ENCODE measurements around the gene OXT.

DNA sequence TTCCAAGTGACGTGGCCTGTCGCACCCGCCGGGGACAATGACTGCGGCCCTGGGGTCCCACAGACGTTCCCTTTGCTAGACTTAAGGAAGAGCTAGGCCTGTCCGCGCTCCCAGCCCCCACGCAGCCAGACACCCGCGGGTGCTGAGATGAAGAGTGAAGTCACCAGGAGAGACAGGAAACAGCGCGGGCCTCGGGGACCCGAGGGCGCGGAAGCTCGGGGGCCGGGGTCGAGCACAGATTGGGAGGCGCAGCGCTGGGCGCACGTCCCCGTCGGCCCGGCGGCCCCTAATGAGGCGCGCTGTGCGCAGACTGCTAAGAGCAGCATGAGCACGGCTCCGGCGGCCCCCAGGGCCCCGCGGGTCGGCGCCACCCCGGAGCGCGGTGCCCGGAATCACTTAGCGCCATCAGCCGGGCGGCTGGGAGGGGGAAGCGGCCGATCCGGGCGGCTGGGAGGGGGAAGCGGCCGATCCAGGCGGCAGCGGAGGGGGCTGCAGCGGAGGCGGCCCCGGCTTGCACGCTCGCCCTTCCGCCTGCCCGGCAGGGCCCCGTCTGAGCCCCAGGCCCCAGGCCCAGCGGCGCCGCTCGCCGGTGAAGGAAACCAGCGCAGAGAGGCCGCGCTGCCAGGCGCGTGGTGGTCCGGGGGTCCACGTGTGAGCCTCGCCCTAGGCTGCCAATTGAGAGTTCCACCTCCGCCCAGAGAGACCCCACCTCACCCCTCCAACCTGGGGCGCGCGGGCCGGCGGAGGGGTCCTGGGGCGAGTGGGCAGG is 21.4 kb downstream of the OXT start:
- TF ChIP-seq, protein P1, sequence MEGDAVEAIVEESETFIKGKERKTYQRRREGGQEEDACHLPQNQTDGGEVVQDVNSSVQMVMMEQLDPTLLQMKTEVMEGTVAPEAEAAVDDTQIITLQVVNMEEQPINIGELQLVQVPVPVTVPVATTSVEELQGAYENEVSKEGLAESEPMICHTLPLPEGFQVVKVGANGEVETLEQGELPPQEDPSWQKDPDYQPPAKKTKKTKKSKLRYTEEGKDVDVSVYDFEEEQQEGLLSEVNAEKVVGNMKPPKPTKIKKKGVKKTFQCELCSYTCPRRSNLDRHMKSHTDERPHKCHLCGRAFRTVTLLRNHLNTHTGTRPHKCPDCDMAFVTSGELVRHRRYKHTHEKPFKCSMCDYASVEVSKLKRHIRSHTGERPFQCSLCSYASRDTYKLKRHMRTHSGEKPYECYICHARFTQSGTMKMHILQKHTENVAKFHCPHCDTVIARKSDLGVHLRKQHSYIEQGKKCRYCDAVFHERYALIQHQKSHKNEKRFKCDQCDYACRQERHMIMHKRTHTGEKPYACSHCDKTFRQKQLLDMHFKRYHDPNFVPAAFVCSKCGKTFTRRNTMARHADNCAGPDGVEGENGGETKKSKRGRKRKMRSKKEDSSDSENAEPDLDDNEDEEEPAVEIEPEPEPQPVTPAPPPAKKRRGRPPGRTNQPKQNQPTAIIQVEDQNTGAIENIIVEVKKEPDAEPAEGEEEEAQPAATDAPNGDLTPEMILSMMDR (IDR thresholded peaks at IDR 0.05): no peak
- no peak for TF ChIP-seq POLR2A (IDR thresholded peaks at IDR 0.05)
